Lung (tissue), 12 donors: Measurements from ENCODE around the gene XIRP2. TPM values are rescaled to one million over a fixed set of nuclear protein-coding genes. Genes with fewer than 3 reads are reported as not detected.

Experiments used
- ATAC-seq: fragments of 200-7000 bp; cut with Tn5 transposase; one replicate; pipeline ENCODE4 v1.9.1; 2020; ENCODE audit warnings: moderate number of reproducible peaks; ENCODE audit not compliant: insufficient read depth, low FRiP score
- DNase-seq, 3 donors: peaks; one replicate each; pipeline ENCODE4 v3.0.0-alpha.2; 2013 to 2017
- H3K27ac ChIP-seq, 2 donors: one replicate each; pipeline ENCODE4 v1.5.1; 2013; ENCODE audit warnings: mild to moderate bottlenecking in 2 of 2, moderate library complexity in 2 of 2, control low read depth in 1 of 2, inconsistent platforms in 1 of 2, low read depth in 1 of 2, low read length in 1 of 2
- H3K27me3 ChIP-seq, 3 donors: one replicate each; pipeline ENCODE4 v1.5.1; 2013; ENCODE audit warnings: low read length in 2 of 3; ENCODE audit not compliant: control insufficient read depth in 3 of 3, insufficient read depth in 3 of 3
- H3K36me3 ChIP-seq, 4 donors: one replicate each; pipeline ENCODE4 v1.5.1; 2013; ENCODE audit warnings: low read length in 4 of 4, mild to moderate bottlenecking in 1 of 4, moderate library complexity in 1 of 4; ENCODE audit not compliant: control insufficient read depth in 4 of 4, insufficient read depth in 4 of 4
- H3K4me1 ChIP-seq, 5 donors: one replicate each; pipeline ENCODE4 v1.5.1; 2013; ENCODE audit warnings: low read length in 5 of 5, mild to moderate bottlenecking in 2 of 5, moderate library complexity in 1 of 5; ENCODE audit not compliant: control insufficient read depth in 5 of 5, insufficient read depth in 5 of 5
- H3K4me3 ChIP-seq: one replicate; pipeline ENCODE4 v1.5.1; 2013; ENCODE audit warnings: mild to moderate bottlenecking, control low read depth, moderate library complexity
- H3K9ac ChIP-seq, 2 donors: one replicate each; pipeline ENCODE4 v1.5.1; 2013; ENCODE audit warnings: low read length in 2 of 2, control low read depth in 1 of 2; ENCODE audit not compliant: insufficient read depth in 1 of 2
- H3K9me3 ChIP-seq, 4 donors: one replicate each; pipeline ENCODE4 v1.5.1; 2013; ENCODE audit warnings: low read length in 3 of 4, mild to moderate bottlenecking in 1 of 4, moderate library complexity in 1 of 4; ENCODE audit not compliant: control insufficient read depth in 4 of 4, insufficient read depth in 3 of 4
- CTCF ChIP-seq: IDR thresholded peaks from 2 replicates; pipeline ENCODE4 v1.5.1; 2012; ENCODE audit warnings: mild to moderate bottlenecking; ENCODE audit errors: control extremely low read depth, extremely low read depth
- WGBS, 2 donors: extraction: QIAGEN DNeasy Blood & Tissue Kit; methylation state at CpG; one replicate each; pipeline ENCODE4 v1.1.7; 2013; 5-methylcytosine and 5-hydroxymethylcytosine counted together
- polyA plus RNA-seq, 2 donors: library from polyadenylated mRNA; stranded (reverse); fragments of 200-250 nt; gene quantifications; one replicate each; pipeline ENCODE4 v1.2.1, GENCODE V29; 2013
- total RNA-seq, 2 donors: library from RNA; depleted of rRNA in 1 of 2; stranded (reverse); fragments of >200 nt in 1 of 2; gene quantifications; one replicate each; pipeline ENCODE4 v1.2.1, GENCODE V29; 2014 to 2021
- donor health status: control.
- donor health status: control.
- donor health status: Bipolar disorder and iron deficiency.
- donor health status: healthy.
- donor health status: DM: yes; HTN: yes; CAD: no.

The XIRP2 gene
- total and polyA plus RNA-seq, 4 donors: 0.11 to 0.46 (median 0.14) TPM; not detected in 1

- Histone ChIP-seq H3K4me3 (no peak overlapping the region), H3K27ac (no peak overlapping the region), H3K4me1 (peaks cover 1 to 13% (median 7%) of the 10 kb centered on the region in 5 donors), H3K9me3 (no peaks in the 10 kb centered on the region), H3K9ac (no peak overlapping the region), H3K27me3 (no peaks in the 10 kb centered on the region), H3K36me3 (no peaks in the 10 kb centered on the region)
- TF ChIP-seq CTCF: no peak
- DNase-seq (no peak), ATAC-seq (no peak)
- 58 to 70% methylated on average over 2 of the region's 2 CpGs for WGBS, 2 donors
These were observed 309.7 kb downstream of the XIRP2 start for GRCh38 chr2:167198009-167198408.

GRCh38 chr2:167198576-167198975 lies 310.3 kb downstream of the XIRP2 start:
- H3K27me3 ChIP-seq: no peaks in the 10 kb centered on the region
- H3K4me3 ChIP-seq: no peak overlapping the region
- H3K9me3 ChIP-seq: no peaks in the 10 kb centered on the region
- no peak for TF ChIP-seq CTCF
- DNase-seq (no peak), ATAC-seq (no peak)
- H3K27ac ChIP-seq: peak overlapping the region in 1 of 2 donors; percentile 21
- H3K9ac ChIP-seq: no peak overlapping the region
- WGBS, 2 donors: 41 to 47% methylated on average over 2 of the region's 2 CpGs
- H3K4me1 ChIP-seq: peaks cover 1 to 13% (median 7%) of the 10 kb centered on the region in 5 donors
- no peaks in the 10 kb centered on the region for H3K36me3 ChIP-seq

- ATAC-seq (no peak), DNase-seq (no peak)
- Histone ChIP-seq H3K27ac (no peak overlapping the region), H3K4me1 (peaks cover 1 to 13% (median 7%) of the 10 kb centered on the region in 5 donors), H3K4me3 (no peak overlapping the region), H3K36me3 (no peaks in the 10 kb centered on the region), H3K9me3 (no peaks in the 10 kb centered on the region), H3K9ac (no peak overlapping the region), H3K27me3 (no peaks in the 10 kb centered on the region)
- TF ChIP-seq CTCF: no peak
- 87 to 91% methylated on average over 5 of the region's 5 CpGs for WGBS, 2 donors
These were observed 311.7 kb downstream of the XIRP2 start for GRCh38 chr2:167200019-167200418.

GRCh38 chr2:167209784-167210183 lies 321.5 kb downstream of the XIRP2 start:
- Histone ChIP-seq H3K4me3 (no peak overlapping the region), H3K27me3 (no peaks in the 10 kb centered on the region), H3K36me3 (no peaks in the 10 kb centered on the region), H3K9ac (no peak overlapping the region), H3K4me1 (no peaks in the 10 kb centered on the region), H3K9me3 (no peaks in the 10 kb centered on the region), H3K27ac (no peak overlapping the region)
- ATAC-seq (no peak), DNase-seq (peak in 1 of 3 donors; percentile 57)
- TF ChIP-seq CTCF: no peak
- 41 to 48% methylated on average over 3 of the region's 3 CpGs for WGBS, 2 donors
